Measurements from ENCODE around the gene FUNDC1.

FUNDC1 gene

GRCh38 chrX:44474410-44474809, 68.2 kb downstream of the FUNDC1 start:
- FAIRE-seq: no peak

All from endometrium (tissue), 2 donors.